HUES64 (cell line): Measurements from ENCODE around the gene CACNA2D2.

ENCODE experiments used
- H3K27ac ChIP-seq: 2 replicates; pipeline ENCODE4 v1.7.0; 2013; ENCODE audit warnings: low read depth, low read length, inconsistent platforms
- H3K27me3 ChIP-seq: 2 replicates; pipeline ENCODE4 v1.6.1; 2013; ENCODE audit warnings: mild to moderate bottlenecking, low read length; ENCODE audit not compliant: insufficient read depth
- H3K36me3 ChIP-seq: 2 replicates; pipeline ENCODE4 v1.6.1; 2013; ENCODE audit warnings: mild to moderate bottlenecking, low read length; ENCODE audit not compliant: insufficient read depth
- H3K4me1 ChIP-seq: 2 replicates; pipeline ENCODE4 v1.6.1; 2013; ENCODE audit warnings: mild to moderate bottlenecking, low read length, moderate library complexity; ENCODE audit not compliant: insufficient read depth
- H3K4me3 ChIP-seq: 2 replicates; pipeline ENCODE4 v1.5.1; 2013; ENCODE audit warnings: mild to moderate bottlenecking, low read length, moderate library complexity
- H3K9ac ChIP-seq: 2 replicates; pipeline ENCODE4 v1.6.1; 2013; ENCODE audit warnings: mild to moderate bottlenecking, low read depth, low read length
- H3K9me3 ChIP-seq: 2 replicates; pipeline ENCODE4 v1.6.1; 2013; ENCODE audit warnings: low read depth, low read length; ENCODE audit not compliant: insufficient read depth
- WGBS: fragments of 150-250, 120-280 bp; methylation state at CpG from one replicate; pipeline ENCODE4 v1.1.7; 2013; ENCODE audit warnings: missing lambda C conversion rate; 5-methylcytosine and 5-hydroxymethylcytosine counted together

CACNA2D2 gene

GRCh38 chr3:50358911-50359759, 144.3 kb downstream of the CACNA2D2 start, which contains the start of gene TMEM115:
TSS of gene TMEM115 (minus strand) at chr3:50359521. CDS start at chr3:50359063, 458 bp downstream.
- Histone ChIP-seq H3K9ac (peak within 1 kb of the TSS; percentile 77), H3K27me3 (peaks cover 8% of the 10 kb centered on the region), H3K36me3 (peaks cover 38% of the 10 kb centered on the region), H3K4me3 (peak within 1 kb of the TSS; percentile 78), H3K27ac (peak within 1 kb of the TSS; percentile 58; the same call in 1 of the 2 replicates), H3K4me1 (peaks cover 11% of the 10 kb centered on the region; the same call in 1 of the 2 replicates), H3K9me3 (no peaks in the 10 kb centered on the region)
- 6% methylated on average over 64 of the region's 64 CpGs for WGBS

- Histone ChIP-seq H3K36me3 (peaks cover 41% of the 10 kb centered on the region), H3K4me3 (peak overlapping the region; percentile 78), H3K9me3 (no peaks in the 10 kb centered on the region), H3K27me3 (peaks cover 1% of the 10 kb centered on the region; the same call in 1 of the 2 replicates), H3K27ac (no peak overlapping the region), H3K4me1 (peaks cover 11% of the 10 kb centered on the region; the same call in 1 of the 2 replicates), H3K9ac (peak overlapping the region; percentile 77)
- 84% methylated on average over 23 of the region's 24 CpGs for WGBS
Measured at GRCh38 chr3:50358355-50358910, 145.0 kb downstream of the CACNA2D2 start.

- Histone ChIP-seq H3K9me3 (no peaks in the 10 kb centered on the region), H3K27me3 (no peaks in the 10 kb centered on the region), H3K36me3 (peaks cover 45% of the 10 kb centered on the region), H3K4me3 (peak overlapping the region; percentile 78; the same call in 1 of the 2 replicates), H3K4me1 (peaks cover 11% of the 10 kb centered on the region; the same call in 1 of the 2 replicates), H3K9ac (peak overlapping the region; percentile 48; the same call in 1 of the 2 replicates), H3K27ac (no peak overlapping the region)
- WGBS = 97% methylated on average over 1 of the region's 1 CpG
Measured at GRCh38 chr3:50357481-50357880, 146.0 kb downstream of the CACNA2D2 start.

DNA sequence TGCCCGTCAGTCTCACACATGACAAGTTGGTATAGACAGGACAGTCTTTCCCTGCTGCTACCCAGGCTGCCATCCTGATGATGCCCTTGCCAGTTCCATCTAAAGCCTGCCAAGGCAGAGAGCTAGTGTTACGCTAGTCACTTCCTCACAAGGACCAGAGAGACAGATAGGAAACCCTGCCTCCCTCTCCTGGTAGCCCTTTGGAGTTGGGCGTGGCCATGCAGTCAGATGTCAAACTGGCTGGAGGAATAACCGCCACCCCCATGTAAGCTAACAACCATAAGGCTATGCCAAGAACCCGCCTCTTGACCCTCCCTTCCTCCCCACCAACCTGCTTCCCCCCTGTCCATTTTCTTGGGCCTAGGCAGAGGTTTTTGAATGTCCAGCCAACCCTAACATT, 146.9 kb downstream of the CACNA2D2 start:
- Histone ChIP-seq H3K27ac (no peak overlapping the region), H3K9ac (no peak overlapping the region), H3K36me3 (peaks cover 45% of the 10 kb centered on the region), H3K4me3 (peak overlapping the region; percentile 78; the same call in 1 of the 2 replicates), H3K27me3 (no peaks in the 10 kb centered on the region), H3K4me1 (peaks cover 11% of the 10 kb centered on the region; the same call in 1 of the 2 replicates), H3K9me3 (no peaks in the 10 kb centered on the region)
- 86% methylated on average over 5 of the region's 5 CpGs for WGBS

DNA sequence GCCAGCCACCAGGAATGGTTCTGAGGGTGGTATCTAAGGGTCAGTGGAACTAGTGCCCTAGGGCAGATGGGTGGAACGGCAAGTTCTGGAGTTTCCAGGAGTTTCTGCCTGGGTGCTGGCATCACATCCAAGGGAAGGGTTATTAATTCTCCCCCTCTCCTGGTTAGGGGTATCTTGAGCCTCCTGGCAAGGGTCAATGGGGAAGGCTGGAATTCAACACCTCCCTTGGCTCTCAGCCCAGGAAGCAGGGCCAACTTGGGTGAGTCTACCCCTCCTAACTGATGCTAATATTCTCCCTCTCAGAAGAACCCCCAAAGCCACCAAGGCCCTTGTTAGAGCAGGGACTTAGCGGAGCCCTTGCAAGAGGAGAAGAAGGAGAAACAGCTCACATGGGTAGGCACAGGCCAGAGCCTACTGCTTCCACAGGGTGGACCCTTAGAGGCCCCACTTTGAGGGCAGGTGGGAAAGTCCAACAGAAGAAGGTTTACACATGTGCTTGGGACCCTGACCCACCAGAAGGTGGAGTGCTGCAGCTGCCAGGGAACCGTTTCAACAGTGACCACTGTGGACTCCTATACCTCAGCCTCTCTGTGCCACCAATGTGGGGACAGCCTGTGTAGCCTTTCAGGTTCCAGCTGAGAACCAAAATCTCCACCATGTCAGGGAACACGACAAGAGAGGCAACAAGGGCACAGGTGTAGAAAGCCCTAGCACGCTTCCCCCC, 147.4 kb downstream of the CACNA2D2 start:
- Histone ChIP-seq H3K4me3 (no peak overlapping the region), H3K27ac (no peak overlapping the region), H3K9ac (no peak overlapping the region), H3K36me3 (peaks cover 45% of the 10 kb centered on the region), H3K9me3 (no peaks in the 10 kb centered on the region), H3K27me3 (no peaks in the 10 kb centered on the region), H3K4me1 (peaks cover 15% of the 10 kb centered on the region; the same call in 1 of the 2 replicates)
- WGBS = 86% methylated on average over 5 of the region's 5 CpGs

GRCh38 chr3:50354850-50355249, 148.6 kb downstream of the CACNA2D2 start:
- Histone ChIP-seq H3K9ac (no peak overlapping the region), H3K27ac (no peak overlapping the region), H3K9me3 (no peaks in the 10 kb centered on the region), H3K27me3 (no peaks in the 10 kb centered on the region), H3K36me3 (peaks cover 45% of the 10 kb centered on the region), H3K4me1 (peaks cover 13% of the 10 kb centered on the region; the same call in 1 of the 2 replicates), H3K4me3 (no peak overlapping the region)
- 95% methylated on average over 7 of the region's 7 CpGs for WGBS

DNA sequence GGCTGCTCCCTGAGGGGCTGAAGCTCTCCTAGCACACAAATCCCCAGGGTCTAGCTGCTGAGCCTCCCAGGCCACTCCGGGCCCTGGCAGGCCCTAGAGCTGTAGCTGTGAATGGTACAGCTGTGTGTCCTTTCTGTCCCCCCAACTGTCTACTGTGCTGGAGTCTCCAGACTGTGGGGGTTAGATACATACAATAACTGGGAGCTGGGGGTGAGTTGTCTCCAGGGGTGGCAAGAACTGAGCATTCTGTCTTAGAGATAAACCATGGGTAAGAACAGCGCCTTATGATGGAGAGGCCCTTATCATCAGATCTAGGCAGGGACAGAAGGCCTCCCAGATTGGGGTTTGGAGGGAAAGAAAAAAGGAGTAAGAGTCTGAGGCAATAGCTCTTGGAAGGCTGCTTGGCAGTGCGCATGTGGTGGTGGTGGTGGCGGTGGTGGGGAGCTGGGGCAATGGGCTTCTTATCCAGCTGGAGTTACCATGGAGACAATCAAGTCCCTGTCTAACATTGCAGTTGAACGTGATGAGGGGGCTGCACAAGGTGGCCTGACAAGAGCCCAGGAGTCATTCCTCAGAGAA, 149.2 kb downstream of the CACNA2D2 start:
- peaks cover 11% of the 10 kb centered on the region; the same call in 1 of the 2 replicates for H3K4me1 ChIP-seq
- H3K9me3 ChIP-seq = no peaks in the 10 kb centered on the region
- peaks cover 45% of the 10 kb centered on the region for H3K36me3 ChIP-seq

GRCh38 chr3:50353245-50354004, 150.0 kb downstream of the CACNA2D2 start:
- peaks cover 11% of the 10 kb centered on the region; the same call in 1 of the 2 replicates for H3K4me1 ChIP-seq

More for the DNA sequence above, 149.2 kb downstream of the CACNA2D2 start:
- Histone ChIP-seq H3K27me3 (no peaks in the 10 kb centered on the region), H3K4me3 (no peak overlapping the region), H3K27ac (no peak overlapping the region), H3K9ac (no peak overlapping the region)
- WGBS = 94% methylated on average over 5 of the region's 5 CpGs

DNA sequence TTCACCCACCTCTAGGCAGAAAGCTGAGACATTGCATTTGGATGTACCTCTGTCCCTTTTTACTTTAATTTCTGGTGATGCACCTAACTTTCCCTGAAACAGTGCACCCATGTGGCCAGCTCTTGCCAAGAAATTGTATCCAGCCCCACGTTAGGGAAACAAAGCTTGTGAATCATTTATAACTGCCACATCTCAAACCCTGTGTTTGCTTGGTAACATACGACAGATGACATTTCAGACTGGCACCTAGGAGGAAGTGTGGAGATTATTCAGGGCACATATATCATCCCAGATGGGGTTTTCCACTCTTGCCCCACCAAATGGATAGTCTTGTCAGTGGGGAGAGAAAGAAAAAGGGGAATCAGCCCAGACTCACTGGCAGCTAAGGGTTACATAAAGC, 150.7 kb downstream of the CACNA2D2 start:
- Histone ChIP-seq H3K9me3 (no peaks in the 10 kb centered on the region), H3K27ac (no peak overlapping the region), H3K36me3 (peaks cover 50% of the 10 kb centered on the region), H3K4me3 (no peak overlapping the region), H3K9ac (no peak overlapping the region), H3K27me3 (no peaks in the 10 kb centered on the region), H3K4me1 (peaks cover 11% of the 10 kb centered on the region; the same call in 1 of the 2 replicates)
- 76% methylated on average over 2 of the region's 2 CpGs for WGBS

More at GRCh38 chr3:50353245-50354004, 150.0 kb downstream of the CACNA2D2 start:
- H3K4me3 ChIP-seq = no peak overlapping the region
- H3K27ac ChIP-seq = no peak overlapping the region
- peaks cover 50% of the 10 kb centered on the region for H3K36me3 ChIP-seq
- no peaks in the 10 kb centered on the region for H3K9me3 ChIP-seq
- 95% methylated on average over 12 of the region's 12 CpGs for WGBS
- no peak overlapping the region for H3K9ac ChIP-seq
- no peaks in the 10 kb centered on the region for H3K27me3 ChIP-seq

DNA sequence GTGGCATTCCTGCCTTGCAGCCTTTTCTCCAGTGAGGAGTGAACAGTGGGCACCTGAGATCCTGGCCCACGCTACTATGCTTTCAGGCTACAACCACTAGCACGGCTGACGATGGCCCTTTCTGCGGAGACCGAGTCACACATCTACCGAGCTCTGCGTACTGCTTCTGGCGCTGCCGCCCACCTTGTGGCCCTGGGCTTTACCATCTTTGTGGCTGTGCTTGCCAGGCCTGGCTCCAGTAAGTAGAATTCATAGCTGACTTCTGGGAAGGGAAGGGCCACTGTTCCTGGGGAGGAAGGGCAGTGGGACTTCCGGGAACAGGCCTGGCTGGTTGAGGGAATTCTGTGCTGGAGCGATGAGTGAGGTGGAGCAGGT, 152.1 kb downstream of the CACNA2D2 start:
- 73% methylated on average over 11 of the region's 11 CpGs for WGBS
- H3K9me3 ChIP-seq = no peaks in the 10 kb centered on the region
- H3K36me3 ChIP-seq = peaks cover 35% of the 10 kb centered on the region
- H3K4me1 ChIP-seq = peaks cover 3% of the 10 kb centered on the region; the same call in 1 of the 2 replicates
- H3K9ac ChIP-seq = no peak overlapping the region
- H3K27me3 ChIP-seq = 0 out of 2 replicates have a peak, but pooled peaks cover 3% of the 10 kb centered on the region
- peak overlapping the region; percentile 81 for H3K4me3 ChIP-seq
- no peak overlapping the region for H3K27ac ChIP-seq
